Colonic mucosa (tissue), 4 donors: Measurements from ENCODE around the gene TBC1D2. TPM values are rescaled to one million over a fixed set of nuclear protein-coding genes. Genes with fewer than 3 reads are reported as not detected.
A peak's percentile ranks its signal among the peaks of the same experiment; 100 is the strongest.

Source experiments
- DNase-seq: peaks from one replicate; pipeline ENCODE4 v3.0.0-alpha.2; 2020
- H3K27ac ChIP-seq: fragments of 200-600 bp; one replicate; pipeline ENCODE4 v1.8.0; 2021
- H3K27me3 ChIP-seq: fragments of 200-600 bp; one replicate; pipeline ENCODE4 v1.8.0; 2021
- H3K36me3 ChIP-seq: fragments of 200-600 bp; one replicate; pipeline ENCODE4 v1.8.0; 2021
- H3K4me1 ChIP-seq: fragments of 200-600 bp; one replicate; pipeline ENCODE4 v1.8.0; 2021; ENCODE audit warnings: mild to moderate bottlenecking
- H3K4me3 ChIP-seq: fragments of 200-600 bp; one replicate; pipeline ENCODE4 v1.8.0; 2021
- H3K9ac ChIP-seq, 2 donors: one replicate each; pipeline ENCODE4 v1.7.0; 2013; ENCODE audit warnings: control low read depth in 2 of 2, low read depth in 2 of 2, low read length in 2 of 2
- H3K9me3 ChIP-seq: fragments of 200-600 bp; one replicate; pipeline ENCODE4 v1.8.0; 2021
- intact Hi-C: fragments of 100-400 bp; cut with DNase I; formaldehyde crosslinking; loops from one replicate; pipeline ENCODE4 v1.14.1; 2022
- total RNA-seq, 2 donors: library from RNA; stranded (reverse); fragmentation: NEBNext Ultra II Directional in 1 of 2; extraction: Animal tissue kit (Norgen Biotek cat#: 25700) in 1 of 2; gene quantifications; one replicate each; pipeline ENCODE4 v1.2.1, GENCODE V29; 2021
- TF ChIP-seq, protein P1 (sequence below): fragments of 200-600 bp; IDR thresholded peaks from one replicate; pipeline ENCODE4 v1.8.0; 2022; ENCODE audit warnings: antibody characterized with exemption, mild to moderate bottlenecking
- donor health status: healthy.
- donor health status: DM: no; HTN: no; CAD: no.
- donor health status: DM: no; HTN: no; CAD: no.

TBC1D2 gene
- total RNA-seq, 2 donors from 2014 or later, result 20.1 to 26.9 TPM

DNA sequence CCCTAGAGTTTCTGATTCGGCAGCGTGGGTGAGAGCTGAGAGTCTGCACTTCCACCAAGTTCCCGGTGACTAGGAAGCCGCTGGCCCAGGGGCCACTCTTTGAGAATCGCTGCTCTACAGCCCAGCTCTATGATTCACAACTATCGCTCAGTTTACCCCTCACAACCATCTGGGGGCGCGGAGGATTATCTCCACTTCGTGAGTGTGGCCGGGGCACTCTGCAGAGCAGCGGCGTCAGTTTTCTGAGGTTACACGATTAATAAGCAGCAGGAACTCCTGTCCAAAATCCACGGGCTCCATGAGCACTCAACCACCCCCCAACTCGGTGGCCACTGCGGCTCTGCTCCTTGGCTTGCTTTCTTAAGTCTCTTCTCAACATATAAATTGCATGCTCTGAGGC is 82.3 kb downstream of the TBC1D2 start:
- DNase-seq, result no peak
- Histone ChIP-seq H3K9me3 (no peaks in the 10 kb centered on the region), H3K4me3 (no peak overlapping the region), H3K27ac (no peak overlapping the region), H3K36me3 (no peaks in the 10 kb centered on the region), H3K27me3 (no peaks in the 10 kb centered on the region), H3K9ac (no peak overlapping the region), H3K4me1 (peaks cover 3% of the 10 kb centered on the region)
- TF ChIP-seq, protein P1, sequence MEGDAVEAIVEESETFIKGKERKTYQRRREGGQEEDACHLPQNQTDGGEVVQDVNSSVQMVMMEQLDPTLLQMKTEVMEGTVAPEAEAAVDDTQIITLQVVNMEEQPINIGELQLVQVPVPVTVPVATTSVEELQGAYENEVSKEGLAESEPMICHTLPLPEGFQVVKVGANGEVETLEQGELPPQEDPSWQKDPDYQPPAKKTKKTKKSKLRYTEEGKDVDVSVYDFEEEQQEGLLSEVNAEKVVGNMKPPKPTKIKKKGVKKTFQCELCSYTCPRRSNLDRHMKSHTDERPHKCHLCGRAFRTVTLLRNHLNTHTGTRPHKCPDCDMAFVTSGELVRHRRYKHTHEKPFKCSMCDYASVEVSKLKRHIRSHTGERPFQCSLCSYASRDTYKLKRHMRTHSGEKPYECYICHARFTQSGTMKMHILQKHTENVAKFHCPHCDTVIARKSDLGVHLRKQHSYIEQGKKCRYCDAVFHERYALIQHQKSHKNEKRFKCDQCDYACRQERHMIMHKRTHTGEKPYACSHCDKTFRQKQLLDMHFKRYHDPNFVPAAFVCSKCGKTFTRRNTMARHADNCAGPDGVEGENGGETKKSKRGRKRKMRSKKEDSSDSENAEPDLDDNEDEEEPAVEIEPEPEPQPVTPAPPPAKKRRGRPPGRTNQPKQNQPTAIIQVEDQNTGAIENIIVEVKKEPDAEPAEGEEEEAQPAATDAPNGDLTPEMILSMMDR, result no peak
- intact Hi-C loops, result no loop called here

GRCh38 chr9:98172604-98173003 is 82.8 kb downstream of the TBC1D2 start:
- Histone ChIP-seq H3K36me3 (no peaks in the 10 kb centered on the region), H3K4me1 (peaks cover 3% of the 10 kb centered on the region), H3K27ac (no peak overlapping the region), H3K4me3 (no peak overlapping the region), H3K9me3 (no peaks in the 10 kb centered on the region), H3K9ac (no peak overlapping the region), H3K27me3 (no peaks in the 10 kb centered on the region)
- TF ChIP-seq, protein P1, result no peak
- intact Hi-C loops, result no loop called here
- no peak for DNase-seq

GRCh38 chr9:98171176-98171925 is 84.1 kb downstream of the TBC1D2 start:
- Histone ChIP-seq H3K4me1 (no peaks in the 10 kb centered on the region), H3K27ac (no peak overlapping the region), H3K4me3 (no peak overlapping the region), H3K36me3 (no peaks in the 10 kb centered on the region), H3K27me3 (no peaks in the 10 kb centered on the region), H3K9ac (no peak overlapping the region), H3K9me3 (no peaks in the 10 kb centered on the region)
- TF ChIP-seq, protein P1, result no peak
- intact Hi-C loops, result no loop called here
- DNase-seq, result no peak

DNA sequence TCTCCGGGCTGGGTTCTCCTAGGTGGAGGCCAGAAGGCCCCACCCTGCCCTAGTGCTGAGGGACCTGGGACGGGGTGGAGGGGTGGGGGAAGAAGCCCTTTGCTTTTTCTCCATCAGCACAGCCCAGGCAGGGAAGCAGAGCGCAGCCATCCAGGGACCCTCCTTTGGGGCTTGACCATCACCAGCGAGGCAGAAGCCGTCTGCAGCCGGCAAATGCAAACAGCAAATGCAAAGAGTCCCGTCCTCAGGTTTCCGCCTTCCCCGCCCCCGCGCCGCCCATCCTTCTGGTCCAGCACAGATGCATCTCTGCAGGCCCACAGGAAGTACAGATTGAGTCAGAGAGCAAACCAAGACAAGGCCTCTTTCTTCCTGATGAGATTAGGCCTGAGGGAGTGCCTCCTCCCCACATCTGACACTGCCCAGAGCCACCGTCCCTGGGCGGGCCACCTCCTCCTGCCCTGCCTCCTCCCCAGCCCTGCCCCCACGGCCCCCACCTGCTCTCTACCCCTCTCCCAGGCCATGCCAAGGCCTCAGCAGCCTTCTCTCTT is 86.4 kb downstream of the TBC1D2 start:
- intact Hi-C loops, result no loop called here

DNA sequence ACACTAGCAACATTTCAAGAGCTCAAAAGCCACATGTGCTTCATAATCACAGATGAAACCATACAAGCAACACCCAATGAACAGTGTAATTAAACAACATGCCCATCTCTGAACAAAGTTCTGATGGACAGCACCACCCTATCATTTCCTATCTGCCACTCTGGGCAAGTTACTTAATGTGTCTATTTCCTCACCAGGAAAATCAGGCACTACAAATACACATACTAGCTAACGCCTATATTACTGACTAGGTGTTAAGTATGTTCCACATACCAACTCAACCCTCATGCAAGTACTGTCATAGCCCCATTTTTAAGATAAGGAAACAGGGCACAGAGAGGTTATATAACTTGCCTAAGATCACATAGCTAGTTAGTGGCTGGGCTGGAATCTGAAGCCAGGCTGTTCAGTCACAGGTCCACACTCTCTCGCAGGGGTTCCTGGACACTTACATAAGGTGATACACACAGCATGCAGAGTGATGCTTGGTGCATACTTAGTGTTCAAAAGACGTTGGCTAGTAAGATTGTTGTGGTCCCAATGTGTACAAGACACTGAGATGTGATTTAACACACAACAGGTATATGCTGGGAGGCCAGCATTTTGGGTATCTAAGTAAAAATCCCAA is 87.2 kb downstream of the TBC1D2 start:
- Histone ChIP-seq H3K36me3 (no peaks in the 10 kb centered on the region), H3K9ac (no peak overlapping the region), H3K4me3 (no peak overlapping the region), H3K27ac (no peak overlapping the region), H3K9me3 (no peaks in the 10 kb centered on the region), H3K27me3 (no peaks in the 10 kb centered on the region), H3K4me1 (no peaks in the 10 kb centered on the region)
- TF ChIP-seq, protein P1, result no peak
- intact Hi-C loops, result no loop called here
- DNase-seq, result no peak

More for the DNA sequence above, 86.4 kb downstream of the TBC1D2 start:
- no peaks in the 10 kb centered on the region for H3K9me3 ChIP-seq
- TF ChIP-seq, protein P1, result no peak
- DNase-seq, result peak; percentile 57
- H3K27me3 ChIP-seq, result no peaks in the 10 kb centered on the region
- no peak overlapping the region for H3K9ac ChIP-seq
- no peaks in the 10 kb centered on the region for H3K4me1 ChIP-seq
- H3K36me3 ChIP-seq, result no peaks in the 10 kb centered on the region
- no peak overlapping the region for H3K4me3 ChIP-seq
- H3K27ac ChIP-seq, result no peak overlapping the region
